HG03066 (cell line): ENCODE measurements around the gene NUCB2.
"Not testable (repeated sequence)": the region's sequence is repeated elsewhere in the genome, so short reads cannot be mapped to it uniquely, and the experiment has no call there.

ENCODE experiments used
- ATAC-seq: cut with Tn5 transposase; IDR thresholded peaks from one replicate; pipeline ENCODE4 v1.9.1; 2021; ENCODE audit warnings: low read depth; ENCODE audit not compliant: unreplicated experiment

NUCB2 gene

GRCh38 chr11:17276236-17277023 is at the start of gene NUCB2:
NUCB2 (plus strand) TSS chr11:17276739; CDS start chr11:17295324, 18,585 bp downstream.
- peak; percentile 96 for ATAC-seq

GRCh38 chr11:17228186-17228925 is 48.2 kb upstream of the NUCB2 start:
- not testable (repeated sequence) for ATAC-seq

GRCh38 chr11:17229481-17230152 is 46.9 kb upstream of the NUCB2 start:
- no peak for ATAC-seq

GRCh38 chr11:17230867-17231851 is 45.4 kb upstream of the NUCB2 start:
- ATAC-seq: peak; percentile 87

GRCh38 chr11:17233101-17233500 is 43.4 kb upstream of the NUCB2 start:
- ATAC-seq: no peak

GRCh38 chr11:17238377-17238776 is 38.2 kb upstream of the NUCB2 start:
- no peak for ATAC-seq

- ATAC-seq: not testable (repeated sequence)
Measured at GRCh38 chr11:17239927-17240326, 36.6 kb upstream of the NUCB2 start.

GRCh38 chr11:17240780-17241179 is 35.8 kb upstream of the NUCB2 start:
- no peak for ATAC-seq

GRCh38 chr11:17242954-17243353 is 33.6 kb upstream of the NUCB2 start:
- ATAC-seq: not testable (repeated sequence)

GRCh38 chr11:17244046-17244445 is 32.5 kb upstream of the NUCB2 start:
- peak; percentile 69 for ATAC-seq

GRCh38 chr11:17250561-17251350 is 25.8 kb upstream of the NUCB2 start:
- no peak for ATAC-seq

GRCh38 chr11:17252704-17253103 is 23.8 kb upstream of the NUCB2 start:
- no peak for ATAC-seq

GRCh38 chr11:17256512-17256911 is 20.0 kb upstream of the NUCB2 start:
- ATAC-seq: no peak

- no peak for ATAC-seq
Measured at GRCh38 chr11:17257196-17257595, 19.3 kb upstream of the NUCB2 start.

GRCh38 chr11:17258670-17259069 is 17.9 kb upstream of the NUCB2 start:
- ATAC-seq: no peak

- ATAC-seq: no peak
Measured at GRCh38 chr11:17259519-17259918, 17.0 kb upstream of the NUCB2 start.

- ATAC-seq: no peak
Measured at GRCh38 chr11:17260020-17260419, 16.5 kb upstream of the NUCB2 start.

GRCh38 chr11:17263769-17264168 is 12.8 kb upstream of the NUCB2 start:
- ATAC-seq: no peak

- ATAC-seq: no peak
Measured at GRCh38 chr11:17266781-17267180, 9.8 kb upstream of the NUCB2 start.
